Right hindlimb (tissue), 1 donor: Measurements from ENCODE around the gene B3GALT6.

ENCODE experiments used
- DNase-seq: peaks from one replicate; pipeline ENCODE4 v3.0.0-alpha.2; 2018

Gene B3GALT6

DNA sequence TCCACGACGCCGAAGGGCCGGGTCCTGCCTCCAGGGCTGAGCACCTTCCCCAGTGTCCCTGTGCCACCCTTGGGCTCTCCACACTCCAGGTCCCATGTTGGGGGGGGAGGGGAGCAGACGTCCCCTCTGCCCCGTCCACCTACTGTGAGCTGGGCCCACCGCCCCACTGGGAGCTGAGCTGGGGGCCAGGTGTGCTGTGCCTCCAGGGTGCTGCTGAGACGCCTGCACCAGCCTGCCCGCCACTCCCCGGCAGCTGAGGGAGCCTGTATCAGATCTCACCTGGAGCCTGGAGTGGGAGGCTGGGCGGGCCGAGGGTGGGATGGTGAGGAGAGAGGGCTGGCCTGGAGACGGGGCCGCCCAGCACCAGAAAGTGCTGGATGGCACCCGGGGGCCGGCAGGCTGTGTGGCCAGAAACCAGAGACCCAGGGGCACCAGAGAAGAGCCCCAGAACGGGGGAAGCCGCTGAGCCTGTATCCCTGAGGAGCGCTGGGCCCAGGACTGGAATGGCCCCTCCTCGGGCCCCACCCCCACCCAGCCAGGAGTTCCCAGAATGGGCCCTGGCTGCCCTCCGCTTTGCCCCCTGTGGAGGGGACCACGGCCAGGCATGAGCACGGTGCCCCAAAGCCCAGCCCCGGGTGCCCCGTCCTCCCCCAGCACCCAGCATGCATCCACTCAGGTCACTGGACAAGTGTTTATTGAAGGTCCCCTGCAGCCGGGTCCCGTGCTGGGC, 29.0 kb upstream of the B3GALT6 start:
- DNase-seq = peak; percentile 18

DNA sequence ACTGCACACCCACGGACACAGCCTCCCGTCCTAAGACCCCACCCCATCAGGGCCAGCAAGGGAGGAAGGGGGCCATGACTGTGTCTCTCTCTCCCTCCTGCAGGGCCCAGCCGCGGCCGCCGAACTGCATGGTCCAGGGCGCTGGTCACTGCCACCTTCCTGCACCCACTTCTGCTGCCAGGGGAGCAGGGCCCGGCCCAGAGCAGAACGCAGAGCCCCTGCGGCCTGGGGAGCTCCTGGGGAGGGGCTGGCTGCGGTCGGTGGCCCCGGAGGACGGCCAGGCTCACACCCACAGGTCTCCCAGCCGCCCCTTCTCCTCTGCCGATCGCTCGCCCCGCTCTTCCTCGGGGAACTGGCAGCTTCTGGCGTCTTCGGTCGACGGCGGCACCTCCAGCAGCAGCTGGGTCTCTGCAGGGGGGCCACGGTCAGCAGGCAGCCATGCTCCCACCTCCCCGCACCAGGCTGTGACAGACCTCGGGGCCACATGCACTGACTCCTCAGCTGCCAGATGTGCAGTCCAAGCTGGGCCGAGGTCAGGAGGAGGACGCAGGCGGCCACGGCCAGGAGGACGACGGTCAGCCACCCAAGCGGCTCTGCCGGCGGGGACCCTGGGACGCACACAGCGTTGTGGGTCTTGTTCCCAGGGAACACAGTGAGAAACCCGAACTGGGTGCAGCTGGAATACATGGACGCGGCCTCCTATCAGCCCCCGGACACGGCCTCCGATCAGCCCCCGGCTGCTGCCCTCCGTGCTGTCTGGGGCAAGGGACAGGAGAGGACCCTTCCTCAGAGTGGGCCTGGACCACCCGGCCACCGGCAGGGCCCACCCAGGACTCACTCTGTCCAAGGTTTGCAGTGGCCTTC, 28.2 kb upstream of the B3GALT6 start:
- peak; percentile 27 for DNase-seq

GRCh38 chr1:1204425-1204920, 27.6 kb upstream of the B3GALT6 start:
- peak; percentile 16 for DNase-seq

DNA sequence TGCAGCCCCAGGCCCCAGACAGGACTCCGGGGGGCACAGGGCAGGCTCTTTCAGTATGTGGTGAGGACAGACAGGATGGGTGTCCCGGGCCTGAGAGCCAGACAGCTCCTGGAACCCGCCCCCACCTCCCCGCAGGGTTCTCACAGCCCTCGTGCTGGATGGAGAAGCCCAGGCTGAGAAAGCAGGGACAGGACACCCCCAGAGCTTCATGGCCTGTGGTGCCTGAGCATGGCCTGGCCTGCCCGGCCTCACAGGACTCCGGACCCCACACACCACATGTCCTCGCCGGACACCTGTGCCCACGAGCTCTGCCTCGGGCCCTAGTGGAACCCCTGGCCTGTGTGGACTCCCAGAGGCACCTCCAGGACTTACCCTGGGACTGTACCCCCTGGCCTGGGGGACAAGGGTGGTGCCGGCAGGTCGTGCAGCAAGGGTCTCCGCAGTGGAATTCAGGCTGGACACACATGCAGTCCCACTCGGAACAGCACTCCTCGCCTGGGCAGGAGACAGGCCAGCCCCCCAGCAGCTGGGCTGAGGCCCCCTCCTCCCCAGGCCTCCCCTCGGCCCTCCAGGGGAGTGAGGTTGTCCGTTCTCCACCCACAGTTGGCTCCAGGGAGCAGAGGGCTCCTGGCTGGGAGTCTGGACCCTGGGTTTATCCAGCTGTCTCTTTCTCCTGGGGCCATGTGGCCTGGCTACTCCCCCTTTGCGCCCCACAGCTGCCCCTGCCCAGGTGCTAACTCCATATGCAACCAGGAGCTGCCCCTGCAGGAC, 26.9 kb upstream of the B3GALT6 start:
- peak; percentile 16 for DNase-seq

- DNase-seq = peak; percentile 25
Observed at GRCh38 chr1:1205769-1206375, 26.2 kb upstream of the B3GALT6 start.

DNA sequence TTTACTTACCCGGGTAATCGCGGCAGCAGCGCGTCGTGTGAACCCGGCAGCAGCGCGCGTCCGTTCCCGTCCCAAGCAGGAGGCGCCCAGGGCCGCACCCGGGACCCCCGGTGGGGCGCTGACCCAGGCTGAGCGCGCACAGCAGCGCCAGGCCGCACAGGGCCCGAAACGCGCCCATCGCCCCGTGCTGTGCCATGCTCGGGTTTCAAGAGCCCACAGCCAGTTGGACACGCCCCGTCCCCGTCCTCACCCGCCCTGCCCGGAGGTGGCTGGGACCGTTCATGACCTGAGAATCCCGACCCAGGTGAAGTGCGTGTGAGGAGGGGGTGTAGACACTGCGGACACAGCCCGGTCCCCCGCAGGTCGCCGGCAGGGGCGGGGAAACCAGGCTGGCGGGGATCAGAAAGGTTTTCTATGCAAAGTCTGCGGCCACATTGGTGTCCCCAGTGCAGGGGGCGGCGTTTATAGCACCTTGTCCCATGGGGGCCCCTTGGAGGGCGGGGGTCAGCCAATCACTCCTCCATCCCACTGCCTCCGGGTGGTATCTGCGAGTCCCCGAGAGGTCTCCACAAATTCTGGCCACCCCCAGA, 25.6 kb upstream of the B3GALT6 start, which contains the start of gene TNFRSF18:
TNFRSF18 (minus strand) TSS at position 217 of the 590 bp plus-strand sequence; CDS start at position 196, 21 bp downstream.
- DNase-seq = peak; percentile 26

- peak; percentile 19 for DNase-seq
Observed at GRCh38 chr1:1206966-1207531, 25.0 kb upstream of the B3GALT6 start.

- peak; percentile 16 for DNase-seq
Observed at GRCh38 chr1:1207571-1207892, 24.5 kb upstream of the B3GALT6 start.

- peak; percentile 41 for DNase-seq
Observed at GRCh38 chr1:1208713-1209433, 23.2 kb upstream of the B3GALT6 start.

DNA sequence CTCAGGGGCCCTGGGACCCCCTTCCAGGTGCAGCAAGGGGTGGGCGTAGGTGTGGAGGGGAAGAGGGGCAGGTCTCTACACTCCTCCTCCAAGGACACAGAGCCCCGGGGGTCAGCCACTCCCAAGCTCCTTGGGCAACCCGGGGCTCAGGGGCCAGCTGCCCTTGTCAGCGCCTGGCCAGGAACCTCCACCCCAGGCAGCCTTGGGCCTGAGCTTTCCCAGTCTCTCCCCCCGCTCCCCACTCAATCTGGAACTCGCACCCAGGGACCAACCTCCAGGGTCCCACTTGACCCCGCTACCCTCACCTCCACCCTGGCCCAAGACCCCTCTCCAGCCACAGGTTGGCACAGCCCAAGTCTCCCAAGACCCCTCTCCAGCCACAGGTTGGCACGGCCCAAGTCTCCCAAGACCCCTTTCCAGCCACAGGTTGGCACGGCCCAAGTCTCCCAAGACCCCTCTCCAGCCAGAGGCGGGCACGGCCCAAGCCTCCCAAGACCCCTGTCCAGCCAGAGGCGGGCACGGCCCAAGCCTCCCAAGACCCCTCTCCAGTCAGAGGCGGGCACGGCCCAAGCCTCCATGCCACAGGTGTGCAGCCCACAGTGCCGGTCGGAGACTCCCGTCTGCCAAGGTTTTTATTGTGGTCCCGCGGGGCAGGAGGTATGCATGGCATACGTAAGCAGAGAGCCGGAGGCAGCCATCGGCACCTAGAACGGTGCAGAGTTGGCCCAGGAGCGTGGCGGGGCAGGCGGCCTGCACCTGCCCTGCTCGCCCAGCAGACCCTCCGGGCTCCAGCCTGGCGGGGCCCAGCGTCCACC, 21.1 kb upstream of the B3GALT6 start:
- DNase-seq = peak; percentile 14

DNA sequence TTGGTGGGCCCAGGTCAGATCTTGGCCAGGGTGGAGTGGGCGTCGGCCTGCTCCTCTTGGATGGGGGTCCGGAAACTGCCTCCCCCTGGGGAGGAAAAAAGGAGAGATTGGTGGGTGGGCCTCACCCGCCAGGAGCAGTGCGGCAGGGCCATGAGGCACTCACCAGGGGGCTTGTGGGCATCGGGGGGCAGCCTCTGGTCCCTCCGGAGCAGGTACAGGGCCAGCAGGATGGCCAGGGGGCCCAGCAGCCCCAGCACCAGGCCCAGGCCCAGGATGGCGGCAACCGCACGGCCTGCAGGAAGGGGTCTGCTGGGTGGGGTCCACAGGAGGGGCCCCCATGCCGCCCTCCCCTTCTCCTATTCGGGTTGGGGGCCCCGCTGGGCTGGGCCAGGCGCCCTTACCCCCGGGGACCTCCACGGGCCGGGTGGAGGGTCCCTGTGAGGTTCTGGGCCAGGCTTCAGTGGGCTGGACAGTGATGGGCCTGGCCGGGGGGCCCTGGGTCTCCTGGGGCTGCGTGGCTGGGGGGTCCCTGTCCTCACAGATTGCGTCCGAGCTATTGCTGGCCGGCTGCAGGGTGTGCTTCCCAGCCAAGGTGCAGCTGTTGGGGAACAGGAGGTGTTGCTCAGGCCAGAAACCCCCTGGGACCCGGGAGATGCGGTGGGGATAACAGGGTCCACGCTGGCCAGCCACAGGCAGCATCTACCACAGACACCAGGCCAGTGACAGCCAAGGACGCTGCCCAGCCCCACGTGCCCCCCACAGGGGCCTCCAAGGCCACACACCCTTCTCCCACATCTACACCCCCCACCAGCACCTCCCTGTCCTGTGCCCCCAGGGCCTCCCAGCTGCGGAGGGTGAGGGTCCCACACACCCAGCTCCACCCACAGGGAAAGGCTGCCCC, 20.2 kb upstream of the B3GALT6 start:
- peak; percentile 23 for DNase-seq

- peak; percentile 71 for DNase-seq
Observed at GRCh38 chr1:1212780-1213344, 19.2 kb upstream of the B3GALT6 start.

DNA sequence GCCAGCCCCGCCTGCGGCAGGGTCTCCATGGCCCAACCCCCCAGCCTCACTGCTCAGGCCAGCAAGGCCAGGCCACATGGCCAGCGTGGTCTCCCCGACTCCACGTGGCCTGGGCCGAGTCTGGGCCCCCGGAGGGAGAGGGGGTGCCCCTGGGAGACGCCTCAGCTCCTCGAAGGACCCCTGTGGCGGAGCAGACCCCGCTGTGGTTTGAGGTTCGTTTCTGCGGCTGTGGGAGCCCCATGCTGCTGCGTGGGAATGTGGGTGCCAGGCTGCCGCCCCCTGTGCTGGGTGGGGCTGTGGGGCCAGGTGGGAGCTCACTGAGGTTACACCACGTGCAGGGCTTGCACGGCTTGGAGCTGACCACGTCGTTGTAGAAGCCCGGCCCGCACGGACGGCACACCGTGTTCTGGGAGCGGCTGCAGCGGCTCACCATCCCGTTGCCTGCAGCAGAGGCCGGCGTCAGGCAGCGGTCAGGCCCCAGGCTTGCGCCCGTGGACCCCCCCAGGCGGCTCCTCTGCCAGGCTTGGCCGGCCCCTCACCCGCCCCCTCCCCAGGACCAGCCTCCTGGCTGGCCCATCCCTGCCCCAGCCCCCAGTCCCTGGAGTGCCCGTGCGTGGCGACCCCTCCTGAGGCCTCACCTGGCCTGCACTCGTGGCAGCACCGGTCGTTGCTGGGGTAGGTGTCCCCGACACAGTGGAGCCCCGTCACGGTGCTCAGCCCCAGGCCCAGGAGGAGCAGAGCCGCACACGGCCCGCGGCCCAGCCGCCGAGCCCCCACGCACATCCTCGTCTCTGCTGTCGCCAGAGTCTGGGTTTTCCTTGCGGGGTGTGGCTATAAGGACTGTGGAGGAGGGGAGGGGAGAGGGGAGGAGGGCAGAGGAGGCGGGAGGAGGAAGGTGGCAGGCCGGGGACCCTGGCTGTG, 18.4 kb upstream of the B3GALT6 start, which contains the start of gene TNFRSF4:
TNFRSF4 (minus strand) TSS at position 809 of the 921 bp plus-strand sequence; CDS start at position 783, 26 bp downstream.
- peak; percentile 22 for DNase-seq

- DNase-seq = no peak
Observed at GRCh38 chr1:1215080-1215676, 16.9 kb upstream of the B3GALT6 start.

- DNase-seq = no peak
Observed at GRCh38 chr1:1215881-1216605, 16.0 kb upstream of the B3GALT6 start.
